Ecto neural progenitor cell (in vitro differentiated cells): Measurements from ENCODE around the gene DCHS2.
"Not testable (repeated sequence)": the region's sequence is repeated elsewhere in the genome, so short reads cannot be mapped to it uniquely, and the experiment has no call there.

Experiments
- DNase-seq: peaks from one replicate; pipeline ENCODE4 v3.0.0-alpha.2; 2018; ENCODE audit warnings: low spot score

The DCHS2 gene

GRCh38 chr4:154315741-154316140, 175.9 kb downstream of the DCHS2 start:
- no peak for DNase-seq

- no peak for DNase-seq
Observed at GRCh38 chr4:154314248-154314647, 177.4 kb downstream of the DCHS2 start.

- no peak for DNase-seq
Observed at GRCh38 chr4:154313004-154313585, 178.5 kb downstream of the DCHS2 start.

GRCh38 chr4:154312246-154312645, 179.4 kb downstream of the DCHS2 start:
- DNase-seq = no peak

- DNase-seq = no peak
Observed at GRCh38 chr4:154310578-154310977, 181.0 kb downstream of the DCHS2 start.

GRCh38 chr4:154308207-154308606, 183.4 kb downstream of the DCHS2 start:
- no peak for DNase-seq

GRCh38 chr4:154307451-154307850, 184.1 kb downstream of the DCHS2 start:
- no peak for DNase-seq

- DNase-seq = no peak
Observed at GRCh38 chr4:154305616-154306015, 186.0 kb downstream of the DCHS2 start.

- no peak for DNase-seq
Observed at GRCh38 chr4:154304679-154305078, 186.9 kb downstream of the DCHS2 start.

GRCh38 chr4:154294652-154295350, 196.8 kb downstream of the DCHS2 start:
- no peak for DNase-seq

GRCh38 chr4:154293427-154293826, 198.2 kb downstream of the DCHS2 start:
- no peak for DNase-seq

- DNase-seq = no peak
Observed at GRCh38 chr4:154292589-154292988, 199.0 kb downstream of the DCHS2 start.

GRCh38 chr4:154277172-154277571, 214.4 kb downstream of the DCHS2 start:
- peak; percentile 61 for DNase-seq

- DNase-seq = no peak
Observed at GRCh38 chr4:154276496-154276895, 215.1 kb downstream of the DCHS2 start.

- no peak for DNase-seq
Observed at GRCh38 chr4:154254999-154255398, 236.6 kb downstream of the DCHS2 start.

GRCh38 chr4:154234576-154234975, 257.0 kb downstream of the DCHS2 start:
- no peak for DNase-seq

- DNase-seq = no peak
Observed at GRCh38 chr4:154231806-154232478, 259.7 kb downstream of the DCHS2 start.

GRCh38 chr4:154230723-154231122, 260.9 kb downstream of the DCHS2 start:
- DNase-seq = no peak

- no peak for DNase-seq
Observed at GRCh38 chr4:154230091-154230490, 261.5 kb downstream of the DCHS2 start.

GRCh38 chr4:154222875-154223274, 268.7 kb downstream of the DCHS2 start:
- DNase-seq = no peak

GRCh38 chr4:154218051-154218450, 273.5 kb downstream of the DCHS2 start:
- no peak for DNase-seq

GRCh38 chr4:154217384-154217783, 274.2 kb downstream of the DCHS2 start:
- not testable (repeated sequence) for DNase-seq

- no peak for DNase-seq
Observed at GRCh38 chr4:154211506-154211905, 280.1 kb downstream of the DCHS2 start.
